Subcutaneous adipose tissue (tissue), 4 donors: Measurements from ENCODE around the gene LENG8. TPM values are rescaled to one million over a fixed set of nuclear protein-coding genes. Genes with fewer than 3 reads are reported as not detected.

Experiments
- CTCF ChIP-seq: fragments of 450-650 bp; IDR thresholded peaks from one replicate; pipeline ENCODE4 v1.5.1; 2016; ENCODE audit warnings: low read depth, mild to moderate bottlenecking, control low read depth, antibody characterized with exemption, moderate library complexity
- total RNA-seq, 4 donors: library from RNA; depleted of rRNA; stranded (reverse); fragments of >200 nt; gene quantifications; one replicate each; pipeline ENCODE4 v1.1.0, GENCODE V29; 2016

LENG8 gene
- total RNA-seq, 4 donors from 2014 or later: 55.1 to 233 (median 69.4) TPM

GRCh38 chr19:54424660-54425381 lies 24.2 kb upstream of the LENG8 start:
- no peak for TF ChIP-seq CTCF

- no peak for TF ChIP-seq CTCF
These were observed 23.6 kb upstream of the LENG8 start for GRCh38 chr19:54425382-54425723.

GRCh38 chr19:54426291-54426931 lies 22.6 kb upstream of the LENG8 start:
- TF ChIP-seq CTCF: no peak

GRCh38 chr19:54427586-54427985 lies 21.4 kb upstream of the LENG8 start:
- TF ChIP-seq CTCF: no peak

- no peak for TF ChIP-seq CTCF
These were observed 20.4 kb upstream of the LENG8 start for GRCh38 chr19:54428323-54429175.

GRCh38 chr19:54429176-54429495 lies 19.9 kb upstream of the LENG8 start:
- no peak for TF ChIP-seq CTCF
